HepG2 (cell line): ENCODE data around the gene EPB41L4A. TPM values are rescaled to one million over a fixed set of nuclear protein-coding genes. Genes with fewer than 3 reads are reported as not detected.

Source experiments
- ATAC-seq: fragments of 200-7000 bp; cut with Tn5 transposase; 3 replicates; pipeline ENCODE4 v1.9.1; 2020; ENCODE audit warnings: mild to moderate bottlenecking, moderate library complexity
- BruUV-seq: library from RNA; stranded (reverse); fragments of 400-500 nt; replicated peaks from 2 replicates; lab custom pipeline; 2021; lab: Mats Ljungman, UMichigan
- CTCF ChIA-PET: fragments of 300-600 bp; formaldehyde crosslinking; extraction: SDS; loops from one replicate; lab custom pipeline; 2021; ENCODE audit warnings: low total read pairs, inconsistent platforms, low intra/inter-chr PET ratio; lab: Yijun Ruan, JAX
- POLR2A ChIA-PET: fragments of 350-600 bp; sonication (Branson Sonifier 250); formaldehyde crosslinking; loops from one replicate; lab custom pipeline; 2020; ENCODE audit warnings: antibody characterized with exemption, inconsistent platforms; lab: Yijun Ruan, JAX
- DNase-seq: peaks from one replicate; pipeline ENCODE4 v3.0.0-alpha.2; 2015; ENCODE audit warnings: low spot score
- FAIRE-seq: peaks from 3 replicates; lab custom pipeline; 2011; peaks lifted over from hg19 to GRCh38; lab: Jason Lieb, UNC
- H2AFZ ChIP-seq: one replicate; pipeline ENCODE4 v1.6.1; 2011; ENCODE audit warnings: low read length, inconsistent platforms
- H3K27ac ChIP-seq: fragments of 300-600 bp; 3 replicates; pipeline ENCODE4 v1.8.0; 2011; ENCODE audit warnings: mixed run types, mild to moderate bottlenecking, mixed read lengths, low read length, inconsistent platforms; ENCODE audit not compliant: insufficient read depth; ENCODE audit errors: extremely low read length
- H3K27me3 ChIP-seq, 2 experiments: fragments of 200-600 bp in 1 of 2; 2 replicates in 1 of 2; 3 replicates in 1 of 2; pipeline versions ENCODE4 v1.6.0 to v1.8.0; 2011; ENCODE audit warnings: low read length in 2 of 2, mild to moderate bottlenecking in 2 of 2, moderate library complexity in 2 of 2, inconsistent platforms in 1 of 2; ENCODE audit not compliant: insufficient read depth in 2 of 2, control insufficient read depth in 1 of 2
- H3K36me3 ChIP-seq, 2 experiments: fragments of 200-600 bp in 1 of 2; replicated peaks in 1 of 2; 2 replicates in 1 of 2; 3 replicates in 1 of 2; pipeline versions ENCODE4 v1.5.1 to v1.8.0; 2011; ENCODE audit warnings: low read length in 2 of 2, inconsistent platforms in 1 of 2; ENCODE audit not compliant: insufficient read depth in 2 of 2, control insufficient read depth in 1 of 2
- H3K4me1 ChIP-seq: 2 replicates; pipeline ENCODE4 v1.5.1; 2012; ENCODE audit warnings: low read length, inconsistent platforms; ENCODE audit not compliant: insufficient read depth
- H3K4me2 ChIP-seq: 2 replicates; pipeline ENCODE4 v1.6.0; 2011; ENCODE audit warnings: low read depth, low read length, inconsistent platforms
- H3K4me3 ChIP-seq, 3 experiments: fragments of 200-600 bp in 1 of 3; sonication (generic), shearing (Covaris generic) in 1 of 3; replicated peaks in 1 of 3; 2 replicates each; pipeline ENCODE4 v1.5.1; 2011 to 2016; ENCODE audit warnings: low read length in 3 of 3, inconsistent platforms in 2 of 3, low read depth in 2 of 3, mild to moderate bottlenecking in 2 of 3, control low read depth in 1 of 3, mixed read lengths in 1 of 3; ENCODE audit not compliant: insufficient read depth in 1 of 3
- H3K79me2 ChIP-seq: one replicate; pipeline ENCODE4 v1.6.1; 2011; ENCODE audit warnings: low read length, inconsistent platforms; ENCODE audit not compliant: insufficient read depth
- H3K9ac ChIP-seq: 2 replicates; pipeline ENCODE4 v1.6.0; 2011; ENCODE audit warnings: mild to moderate bottlenecking, low read depth, low read length, inconsistent platforms; ENCODE audit not compliant: insufficient read depth
- H3K9me3 ChIP-seq: 2 replicates; pipeline ENCODE4 v1.5.1; 2012; ENCODE audit warnings: mild to moderate bottlenecking, low read length
- H4K20me1 ChIP-seq: 2 replicates; pipeline ENCODE4 v1.6.0; 2011; ENCODE audit warnings: inconsistent platforms, mild to moderate bottlenecking, low read length, moderate library complexity; ENCODE audit not compliant: insufficient read depth
- AKAP8 ChIP-seq: sonication (generic); formaldehyde crosslinking; IDR thresholded peaks from 2 replicates; pipeline ENCODE4 v1.5.1; 2020; ENCODE audit warnings: mild to moderate bottlenecking, missing genetic modification reagents
- ARID2 ChIP-seq: sonication (generic); formaldehyde crosslinking; IDR thresholded peaks from 2 replicates; pipeline ENCODE4 v1.8.1; 2022; ENCODE audit warnings: mild to moderate bottlenecking, missing genetic modification reagents, borderline replicate concordance
- EZH2 ChIP-seq: conservative IDR thresholded peaks from 2 replicates; pipeline ENCODE4 v1.6.1; 2012; ENCODE audit warnings: mild to moderate bottlenecking, low read depth, low read length, moderate library complexity
- HOXD1 ChIP-seq: sonication (generic); formaldehyde crosslinking; IDR thresholded peaks from 2 replicates; pipeline ENCODE4 v1.5.0; 2020; ENCODE audit warnings: missing genetic modification reagents
- KDM3A ChIP-seq: IDR thresholded peaks from 2 replicates; pipeline ENCODE4 v1.6.1; 2018; ENCODE audit warnings: low read depth, missing compliant biosample characterization
- KDM5B ChIP-seq: sonication (generic); formaldehyde crosslinking; IDR thresholded peaks from 2 replicates; pipeline ENCODE4 v1.4.0; 2020; ENCODE audit warnings: missing genetic modification reagents, mild to moderate bottlenecking, borderline replicate concordance
- SMARCC2 ChIP-seq: fragments of 450-650 bp; IDR thresholded peaks from 2 replicates; pipeline ENCODE4 v1.6.1; 2017; ENCODE audit warnings: antibody characterized with exemption, mild to moderate bottlenecking
- SOX5 ChIP-seq: IDR thresholded peaks from 2 replicates; pipeline ENCODE4 v1.6.1; 2016; ENCODE audit warnings: borderline replicate concordance
- ZBTB20 ChIP-seq: sonication (generic); formaldehyde crosslinking; IDR thresholded peaks from 2 replicates; pipeline ENCODE4 v1.8.1; 2023; ENCODE audit warnings: missing genetic modification reagents, low read depth, mild to moderate bottlenecking, borderline replicate concordance
- ZNF142 ChIP-seq: sonication (generic); formaldehyde crosslinking; IDR thresholded peaks from 2 replicates; pipeline ENCODE4 v1.4.0; 2020; ENCODE audit warnings: missing genetic modification reagents
- ZNF317 ChIP-seq: sonication (generic); formaldehyde crosslinking; IDR thresholded peaks from 2 replicates; pipeline ENCODE4 v1.5.0; 2020; ENCODE audit warnings: mild to moderate bottlenecking, missing genetic modification reagents
- ZNF331 ChIP-seq: sonication (generic); formaldehyde crosslinking; IDR thresholded peaks from 2 replicates; pipeline ENCODE4 v1.4.0; 2020; ENCODE audit warnings: missing genetic modification reagents
- ZNF44 ChIP-seq: sonication (generic); formaldehyde crosslinking; IDR thresholded peaks from 2 replicates; pipeline ENCODE4 v1.5.1; 2020; ENCODE audit warnings: mild to moderate bottlenecking, missing genetic modification reagents
- ZNF678 ChIP-seq: sonication (generic); formaldehyde crosslinking; IDR thresholded peaks from 2 replicates; pipeline ENCODE4 v1.4.0; 2020; ENCODE audit warnings: mild to moderate bottlenecking, missing genetic modification reagents
- ZNF704 ChIP-seq: sonication (generic); formaldehyde crosslinking; IDR thresholded peaks from 2 replicates; pipeline ENCODE4 v1.8.1; 2023; ENCODE audit warnings: mild to moderate bottlenecking, inconsistent platforms, moderate library complexity, missing genetic modification reagents, borderline replicate concordance
- ZNF772 ChIP-seq: sonication (generic); formaldehyde crosslinking; IDR thresholded peaks from 2 replicates; pipeline ENCODE4 v1.5.0; 2020; ENCODE audit warnings: mild to moderate bottlenecking, missing genetic modification reagents
- ZNF800 ChIP-seq: sonication (generic); formaldehyde crosslinking; IDR thresholded peaks from 2 replicates; pipeline ENCODE4 v1.4.0; 2020; ENCODE audit warnings: missing genetic modification reagents
- WGBS: methylation state at CpG from one replicate; pipeline ENCODE4 v1.1.6; 2017; ENCODE audit warnings: low lambda C conversion rate; 5-methylcytosine and 5-hydroxymethylcytosine counted together
- in situ Hi-C: cut with HindIII; loops from 2 replicates; pipeline ENCODE4 v1.10.0; 2017; ENCODE audit warnings: low pct_unique_long_range_greater_than_20kb; ENCODE audit not compliant: extremely low pct_ligation_motif_present
- intact Hi-C: fragments of 100-400 bp; cut with micrococcal nuclease; formaldehyde crosslinking; loops from one replicate; pipeline ENCODE4 v1.10.0; 2022; ENCODE audit not compliant: unreplicated experiment
- polyA plus RNA-seq, 8 experiments: library from polyadenylated mRNA; depleted of rRNA in 3 of 8; stranded (reverse) in 7 of 8; unstranded in 1 of 8; fragments of >200 nt; fragmentation: Illumina TruSeq in 4 of 8; extraction: Trizol in 4 of 8; gene quantifications; 2 replicates each; pipeline versions ENCODE4 v1.2.1 to v1.2.3, GENCODE V29; 2011 to 2016; ENCODE audit warnings: low read depth in 4 of 8, missing spikeins in 1 of 8, mixed read lengths in 1 of 8; ENCODE audit not compliant: insufficient read depth in 1 of 8
- total RNA-seq, 5 experiments: library from RNA; depleted of rRNA; stranded (reverse); fragments of >200 nt; fragmentation: Illumina TruSeq; extraction: Trizol; gene quantifications; 2 replicates each; pipeline ENCODE4 v1.2.3, GENCODE V29; 2016; ENCODE audit warnings: low read depth in 1 of 5

The EPB41L4A gene
- total and polyA plus RNA-seq, 2 of the 13 experiments (the other 11 are each of a cell fraction or from before 2014, with no cell fraction given): 0.07 TPM; not detected in 1

- no peak for TF ChIP-seq ARID2 (CRISPR knock-in tag)
- no peak for TF ChIP-seq KDM3A
- no peak for TF ChIP-seq ZNF331
- no peak for TF ChIP-seq ZNF772 (CRISPR knock-in tag)
Observed at GRCh38 chr5:112333331-112333781, 85.7 kb downstream of the EPB41L4A start (continued).

GRCh38 chr5:112331892-112332291, 87.2 kb downstream of the EPB41L4A start:
- no peaks in the 10 kb centered on the region for H3K79me2 ChIP-seq
- no peak overlapping the region for H2AFZ ChIP-seq
- H3K36me3 ChIP-seq: no peaks in the 10 kb centered on the region
- FAIRE-seq (no peak), DNase-seq (no peak), ATAC-seq (no peak)
- CTCF ChIA-PET: no interaction called here
- H3K27ac ChIP-seq: no peak overlapping the region
- H3K4me3 ChIP-seq: no peak overlapping the region
- 3% methylated on average over 2 of the region's 2 CpGs for WGBS
- H4K20me1 ChIP-seq: no peaks in the 10 kb centered on the region
- POLR2A ChIA-PET: no interaction called here
- intact Hi-C loops (no loop called here), in situ Hi-C loops (no loop called here)
- no peaks in the 10 kb centered on the region for H3K27me3 ChIP-seq
- no peaks in the 10 kb centered on the region for H3K4me1 ChIP-seq
- H3K4me2 ChIP-seq: no peak overlapping the region
- no peak overlapping the region for H3K9ac ChIP-seq
- no peaks in the 10 kb centered on the region for H3K9me3 ChIP-seq
- no TSS peak for BruUV-seq
- TF ChIP-seq ZNF800 (no peak), AKAP8 (CRISPR knock-in tag) (no peak), ZNF317 (CRISPR knock-in tag) (no peak), ZNF142 (no peak), KDM5B (no peak), ZNF678 (CRISPR knock-in tag) (no peak), ZBTB20 (no peak), ZNF44 (CRISPR knock-in tag) (no peak), SMARCC2 (no peak), EZH2 (no peak), ZNF704 (CRISPR knock-in tag) (no peak), SOX5 (no peak), HOXD1 (CRISPR knock-in tag) (no peak)
